PFSK-1 (cell line): Measurements from ENCODE around the gene TMEM80.

Experiments
- FOXP2 ChIP-seq: optimal IDR thresholded peaks from 2 replicates; pipeline ENCODE3; 2011; ENCODE audit warnings: borderline replicate concordance, control low read depth, inconsistent platforms; ENCODE audit not compliant: insufficient read depth; ENCODE audit errors: extremely low read length, extremely low read depth
- POLR2AphosphoS5 ChIP-seq: IDR thresholded peaks from 2 replicates; pipeline ENCODE4 v1.6.1; 2012; ENCODE audit warnings: low read depth, mild to moderate bottlenecking, control low read depth, low read length, moderate library complexity
- SIN3A ChIP-seq: IDR thresholded peaks from 2 replicates; pipeline ENCODE4 v1.6.1; 2012; ENCODE audit warnings: mild to moderate bottlenecking, low read length, moderate library complexity, borderline replicate concordance; ENCODE audit not compliant: insufficient read depth
- TAF1 ChIP-seq: IDR thresholded peaks from 2 replicates; pipeline ENCODE4 v1.6.1; 2012; ENCODE audit warnings: low read length, control low read depth, borderline replicate concordance; ENCODE audit not compliant: insufficient read depth
- TF ChIP-seq, protein P1 (sequence below), 2 experiments: IDR thresholded peaks; 2 replicates each; pipeline versions ENCODE4 v1.6.1 to v1.8.0; 2011 to 2012; ENCODE audit warnings: low read depth in 2 of 2, low read length in 2 of 2, control low read depth in 1 of 2, inconsistent platforms in 1 of 2, mild to moderate bottlenecking in 1 of 2, moderate library complexity in 1 of 2; ENCODE audit not compliant: insufficient read depth in 1 of 2

Gene TMEM80

DNA sequence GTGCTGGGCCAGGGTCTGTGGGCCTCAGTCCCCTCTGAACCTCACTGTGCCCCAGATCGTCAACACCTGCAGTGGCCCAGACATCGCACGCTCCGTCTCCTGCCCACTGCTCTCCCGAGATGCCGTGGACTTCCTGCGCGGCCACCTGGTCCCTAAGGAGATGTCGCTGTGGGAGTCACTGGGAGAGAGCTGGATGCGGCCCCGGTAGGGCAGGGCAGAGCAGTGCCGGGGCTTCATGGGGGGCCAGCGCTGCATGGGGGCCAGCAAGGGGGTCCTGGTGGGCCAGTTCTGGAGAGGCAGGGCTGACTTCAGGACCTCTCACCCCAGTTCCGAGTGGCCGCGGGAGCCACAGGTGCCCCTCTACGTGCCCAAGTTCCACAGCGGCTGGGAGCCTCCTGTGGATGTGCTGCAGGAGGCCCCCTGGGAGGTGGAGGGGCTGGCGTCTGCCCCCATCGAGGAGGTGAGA, 26.8 kb downstream of the TMEM80 start:
- TF ChIP-seq, protein P1, sequence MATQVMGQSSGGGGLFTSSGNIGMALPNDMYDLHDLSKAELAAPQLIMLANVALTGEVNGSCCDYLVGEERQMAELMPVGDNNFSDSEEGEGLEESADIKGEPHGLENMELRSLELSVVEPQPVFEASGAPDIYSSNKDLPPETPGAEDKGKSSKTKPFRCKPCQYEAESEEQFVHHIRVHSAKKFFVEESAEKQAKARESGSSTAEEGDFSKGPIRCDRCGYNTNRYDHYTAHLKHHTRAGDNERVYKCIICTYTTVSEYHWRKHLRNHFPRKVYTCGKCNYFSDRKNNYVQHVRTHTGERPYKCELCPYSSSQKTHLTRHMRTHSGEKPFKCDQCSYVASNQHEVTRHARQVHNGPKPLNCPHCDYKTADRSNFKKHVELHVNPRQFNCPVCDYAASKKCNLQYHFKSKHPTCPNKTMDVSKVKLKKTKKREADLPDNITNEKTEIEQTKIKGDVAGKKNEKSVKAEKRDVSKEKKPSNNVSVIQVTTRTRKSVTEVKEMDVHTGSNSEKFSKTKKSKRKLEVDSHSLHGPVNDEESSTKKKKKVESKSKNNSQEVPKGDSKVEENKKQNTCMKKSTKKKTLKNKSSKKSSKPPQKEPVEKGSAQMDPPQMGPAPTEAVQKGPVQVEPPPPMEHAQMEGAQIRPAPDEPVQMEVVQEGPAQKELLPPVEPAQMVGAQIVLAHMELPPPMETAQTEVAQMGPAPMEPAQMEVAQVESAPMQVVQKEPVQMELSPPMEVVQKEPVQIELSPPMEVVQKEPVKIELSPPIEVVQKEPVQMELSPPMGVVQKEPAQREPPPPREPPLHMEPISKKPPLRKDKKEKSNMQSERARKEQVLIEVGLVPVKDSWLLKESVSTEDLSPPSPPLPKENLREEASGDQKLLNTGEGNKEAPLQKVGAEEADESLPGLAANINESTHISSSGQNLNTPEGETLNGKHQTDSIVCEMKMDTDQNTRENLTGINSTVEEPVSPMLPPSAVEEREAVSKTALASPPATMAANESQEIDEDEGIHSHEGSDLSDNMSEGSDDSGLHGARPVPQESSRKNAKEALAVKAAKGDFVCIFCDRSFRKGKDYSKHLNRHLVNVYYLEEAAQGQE (IDR thresholded peaks at IDR 0.05; ENCODE audit: insufficient read depth in 1 of 2, low read depth in 2 of 2, low read length in 2 of 2), result no peak
- TF ChIP-seq POLR2AphosphoS5, result no peak
- no peak for TF ChIP-seq TAF1
- TF ChIP-seq SIN3A, result no peak
- no peak for TF ChIP-seq FOXP2

DNA sequence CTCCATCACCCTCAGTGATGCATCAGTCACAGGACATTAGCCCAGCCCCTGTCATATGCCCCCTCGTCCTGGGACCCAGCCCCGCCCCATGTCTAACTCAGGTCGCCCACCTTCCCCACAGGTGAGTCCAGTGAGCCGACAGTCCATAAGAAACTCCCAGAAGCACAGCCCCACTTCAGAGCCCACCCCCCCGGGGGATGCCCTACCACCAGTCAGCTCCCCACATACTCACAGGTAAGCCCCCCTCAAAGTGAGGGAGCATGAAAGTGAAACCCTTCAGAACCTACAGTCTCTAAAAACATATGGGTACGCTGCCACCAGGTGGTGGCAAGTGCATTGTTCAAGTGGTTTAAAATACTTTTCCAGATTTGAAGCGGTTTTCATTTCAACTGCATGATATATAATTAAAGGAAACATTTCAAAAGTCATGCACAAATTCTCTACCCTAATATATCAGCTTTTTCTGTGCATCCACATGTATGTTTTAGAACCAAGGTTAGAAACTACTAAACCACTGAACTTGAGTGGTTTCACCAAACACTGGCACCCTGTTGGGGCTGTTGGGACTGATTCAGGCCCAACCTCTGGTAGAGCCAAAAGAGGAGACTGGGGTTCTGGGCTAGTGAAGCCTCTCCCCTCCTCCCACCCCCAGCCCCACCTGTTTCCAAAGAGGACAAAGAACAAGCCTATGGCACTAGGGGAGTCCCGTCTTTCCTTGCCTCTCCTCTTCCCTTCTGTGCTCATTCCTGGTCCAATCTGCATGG, 27.7 kb downstream of the TMEM80 start:
- TF ChIP-seq, protein P1 (IDR thresholded peaks at IDR 0.05; ENCODE audit: insufficient read depth in 1 of 2, low read depth in 2 of 2, low read length in 2 of 2), result no peak
- TF ChIP-seq SIN3A (no peak), POLR2AphosphoS5 (no peak), TAF1 (no peak)

DNA sequence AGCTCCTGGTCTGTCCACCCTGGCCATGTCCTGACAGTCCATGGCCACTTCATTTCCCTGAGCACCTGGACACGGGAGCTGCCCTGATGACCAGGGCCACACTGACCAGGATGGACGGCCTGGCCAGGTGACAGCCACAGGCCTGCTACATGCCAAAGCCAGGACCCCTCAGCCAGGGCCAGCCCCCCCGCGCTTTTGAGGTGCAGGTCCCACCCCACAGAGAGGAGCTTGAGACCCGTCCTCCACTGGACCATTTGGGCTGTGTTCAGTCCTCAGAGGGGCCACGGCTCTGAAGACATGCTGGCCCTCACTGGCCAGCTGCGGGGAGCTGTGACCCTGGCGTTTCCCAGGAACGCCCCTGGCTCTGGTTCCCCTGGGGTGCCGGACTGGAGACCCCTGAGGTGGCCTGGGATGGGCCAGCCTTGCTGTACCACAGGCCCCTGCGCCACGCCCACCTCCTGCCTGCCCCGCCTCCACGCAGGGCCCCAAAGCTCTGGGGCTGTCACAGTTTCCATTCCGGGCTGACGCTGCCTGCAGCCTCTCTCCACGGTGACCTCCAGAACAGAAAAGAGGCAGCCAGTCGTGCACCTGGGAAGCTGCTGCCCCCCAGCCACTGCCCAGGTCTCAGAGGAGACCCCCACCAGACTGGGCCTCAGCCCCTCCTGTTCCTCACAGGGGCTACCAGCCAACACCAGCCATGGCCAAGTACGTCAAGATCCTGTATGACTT, 28.6 kb downstream of the TMEM80 start:
- TF ChIP-seq TAF1 (no peak), FOXP2 (no peak), SIN3A (no peak)
- TF ChIP-seq, protein P1 (IDR thresholded peaks at IDR 0.05; ENCODE audit: insufficient read depth in 1 of 2, low read depth in 2 of 2, low read length in 2 of 2), result no peak

DNA sequence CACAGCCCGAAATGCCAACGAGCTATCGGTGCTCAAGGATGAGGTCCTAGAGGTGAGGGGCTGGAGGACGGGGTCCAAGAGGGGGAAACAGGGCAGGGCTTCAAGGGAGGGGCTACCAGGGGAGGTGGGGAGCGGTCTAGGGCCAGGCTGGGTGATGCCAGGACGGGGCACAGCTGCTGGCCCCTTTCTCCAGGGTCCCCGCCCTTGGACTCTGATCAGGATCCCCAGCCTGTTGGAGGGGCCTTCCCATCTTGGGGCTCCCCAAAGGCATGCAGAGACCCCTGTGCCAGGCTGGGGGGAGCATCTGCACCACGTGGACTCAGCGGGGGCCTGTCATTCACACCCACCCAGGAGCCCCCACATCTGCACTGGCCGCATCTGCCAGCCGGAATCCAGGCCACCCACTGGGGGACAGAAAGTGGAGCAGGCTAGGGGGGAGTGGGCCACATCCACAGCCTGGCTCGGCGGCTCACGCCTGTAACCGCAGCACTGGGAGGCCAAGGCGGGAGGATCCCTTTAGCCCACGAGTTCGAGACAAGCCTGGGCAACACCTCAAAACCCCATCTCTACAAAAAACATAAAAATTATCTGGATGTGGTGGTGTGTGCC, 29.3 kb downstream of the TMEM80 start:
- TF ChIP-seq SIN3A (no peak), TAF1 (no peak), POLR2AphosphoS5 (no peak), FOXP2 (no peak)
- TF ChIP-seq, protein P1 (IDR thresholded peaks at IDR 0.05; ENCODE audit: insufficient read depth in 1 of 2, low read depth in 2 of 2, low read length in 2 of 2), result no peak
